K562 (cell line): Measurements from ENCODE around the gene POC1B.

ENCODE experiments used
- HIVEP1 ChIP-seq: fragments of 250-450 bp; sonication (Bioruptor Pico); IDR thresholded peaks from 2 replicates; pipeline ENCODE4 v1.4.0; 2020; ENCODE audit warnings: mild to moderate bottlenecking
- KHSRP ChIP-seq: fragments of 450-650 bp; IDR thresholded peaks from 2 replicates; pipeline ENCODE4 v1.6.1; 2017
- PPARD ChIP-seq: fragments of 250-450 bp; sonication (Bioruptor Pico); IDR thresholded peaks from 2 replicates; pipeline ENCODE4 v1.8.0; 2022; ENCODE audit warnings: inconsistent platforms, mild to moderate bottlenecking, moderate library complexity
- ZBTB33 ChIP-seq: sonication (generic); formaldehyde crosslinking; IDR thresholded peaks from 2 replicates; pipeline ENCODE4 v1.8.1; 2023; ENCODE audit warnings: mild to moderate bottlenecking, missing genetic modification reagents

- no peak for TF ChIP-seq PPARD
- TF ChIP-seq KHSRP = no peak
- TF ChIP-seq HIVEP1 (CRISPR knock-in tag) = no peak
- TF ChIP-seq ZBTB33 (CRISPR knock-in tag) = no peak
Observed at GRCh38 chr12:89525305-89525823, 483 bp downstream of the POC1B start.
